OCI-LY3 (cell line): ENCODE results near the gene CDC5L.

Source experiments
- EZH2phosphoT487 ChIP-seq: fragments of 200-600 bp; shearing (Covaris generic); IDR thresholded peaks from 2 replicates; pipeline ENCODE4 v1.6.1; 2018; ENCODE audit warnings: antibody characterized with exemption, mixed run types, low read depth
- TF ChIP-seq, protein P1 (sequence below): fragments of 200-600, 300-600 bp; sonication (generic); IDR thresholded peaks from 2 replicates; pipeline ENCODE4 v1.5.1; 2014; ENCODE audit warnings: antibody characterized with exemption, low read length, low read depth

DNA sequence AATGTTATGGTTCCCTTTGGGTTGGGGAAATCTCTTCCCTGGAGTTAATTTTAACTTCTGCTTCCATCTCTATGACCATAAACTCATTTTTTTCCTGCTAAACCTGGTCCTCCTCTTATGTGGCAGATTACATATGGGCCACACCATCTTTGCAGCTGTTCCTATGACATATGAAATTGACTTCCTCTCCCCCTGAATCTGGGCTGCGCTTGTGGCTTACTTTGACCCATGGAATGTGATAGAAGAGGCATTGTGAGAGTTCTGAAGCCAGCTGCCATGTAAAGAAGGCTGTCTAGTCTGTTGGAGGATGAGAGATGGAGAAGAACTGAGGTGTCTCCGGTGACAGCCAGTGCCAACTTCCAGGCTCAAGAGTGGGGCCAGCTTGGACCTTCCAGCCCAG is 100.1 kb downstream of the CDC5L start:
- TF ChIP-seq, protein P1, sequence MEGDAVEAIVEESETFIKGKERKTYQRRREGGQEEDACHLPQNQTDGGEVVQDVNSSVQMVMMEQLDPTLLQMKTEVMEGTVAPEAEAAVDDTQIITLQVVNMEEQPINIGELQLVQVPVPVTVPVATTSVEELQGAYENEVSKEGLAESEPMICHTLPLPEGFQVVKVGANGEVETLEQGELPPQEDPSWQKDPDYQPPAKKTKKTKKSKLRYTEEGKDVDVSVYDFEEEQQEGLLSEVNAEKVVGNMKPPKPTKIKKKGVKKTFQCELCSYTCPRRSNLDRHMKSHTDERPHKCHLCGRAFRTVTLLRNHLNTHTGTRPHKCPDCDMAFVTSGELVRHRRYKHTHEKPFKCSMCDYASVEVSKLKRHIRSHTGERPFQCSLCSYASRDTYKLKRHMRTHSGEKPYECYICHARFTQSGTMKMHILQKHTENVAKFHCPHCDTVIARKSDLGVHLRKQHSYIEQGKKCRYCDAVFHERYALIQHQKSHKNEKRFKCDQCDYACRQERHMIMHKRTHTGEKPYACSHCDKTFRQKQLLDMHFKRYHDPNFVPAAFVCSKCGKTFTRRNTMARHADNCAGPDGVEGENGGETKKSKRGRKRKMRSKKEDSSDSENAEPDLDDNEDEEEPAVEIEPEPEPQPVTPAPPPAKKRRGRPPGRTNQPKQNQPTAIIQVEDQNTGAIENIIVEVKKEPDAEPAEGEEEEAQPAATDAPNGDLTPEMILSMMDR: no peak
- no peak for TF ChIP-seq EZH2phosphoT487
